AG04450 (cell line): ENCODE measurements around the gene SERPINA4. TPM values are rescaled to one million over a fixed set of nuclear protein-coding genes. Genes with fewer than 3 reads are reported as not detected.

Source experiments
- CTCF ChIA-PET: fragments of 300-600, 350-600 bp; formaldehyde crosslinking; extraction: SDS; loops from one replicate; lab custom pipeline; 2022; ENCODE audit warnings: antibody characterized with exemption, inconsistent platforms; lab: Charles Lee
- POLR2A ChIA-PET: fragments of 350-600 bp; formaldehyde crosslinking; extraction: SDS; loops from one replicate; lab custom pipeline; 2021; ENCODE audit warnings: antibody characterized with exemption, inconsistent platforms; lab: Yijun Ruan, JAX
- DNase-seq: peaks from one replicate; pipeline ENCODE4 v3.0.0-alpha.2; 2011; ENCODE audit warnings: low read depth, low spot score
- H3K27ac ChIP-seq: one replicate; pipeline ENCODE4 v1.5.1; 2012; ENCODE audit warnings: low read depth, low read length, control low read depth
- H3K27me3 ChIP-seq: one replicate; pipeline ENCODE4 v1.6.0; 2012; ENCODE audit warnings: low read length; ENCODE audit not compliant: control insufficient read depth, insufficient read depth
- H3K4me3 ChIP-seq: 2 replicates; pipeline ENCODE4 v1.5.1; 2011; ENCODE audit warnings: mild to moderate bottlenecking, low read depth, low read length, control low read depth
- H3K9me3 ChIP-seq: 2 replicates; pipeline ENCODE4 v1.5.1; 2012; ENCODE audit warnings: low read length; ENCODE audit not compliant: control insufficient read depth, insufficient read depth
- CTCF ChIP-seq: IDR thresholded peaks from 2 replicates; pipeline ENCODE4 v1.5.1; 2011; ENCODE audit warnings: low read depth, low read length, control low read depth, inconsistent platforms
- polyA plus RNA-seq: library from polyadenylated mRNA; depleted of rRNA; stranded (reverse); fragments of >200 nt; gene quantifications from 2 replicates; pipeline ENCODE4 v1.2.3, GENCODE V29; 2011

SERPINA4 gene
- polyA plus RNA-seq, 1 experiment = not detected

- no peak for TF ChIP-seq CTCF
- DNase-seq = no peak
- CTCF ChIA-PET = interaction anchor here (1.4 kb wide), 1 partner anchor 20 kb away, joined by 3 read pairs; no protein-coding TSS in a partner anchor
Observed at GRCh38 chr14:94570002-94570400, 8.8 kb downstream of the SERPINA4 start.

GRCh38 chr14:94570440-94570839, 9.2 kb downstream of the SERPINA4 start:
- ChIA-PET POLR2A (no interaction called here), CTCF (interaction anchor here (1.4 kb wide), 1 partner anchor 20 kb away, joined by 3 read pairs; no protein-coding TSS in a partner anchor)
- no peak for DNase-seq
- no peak overlapping the region for H3K4me3 ChIP-seq
- TF ChIP-seq CTCF = no peak
- no peaks in the 10 kb centered on the region; the same call in 1 of the 2 replicates for H3K9me3 ChIP-seq
- peaks cover 3% of the 10 kb centered on the region for H3K27me3 ChIP-seq
- H3K27ac ChIP-seq = no peak overlapping the region

More at GRCh38 chr14:94570002-94570400, 8.8 kb downstream of the SERPINA4 start:
- Histone ChIP-seq H3K27me3 (peaks cover 3% of the 10 kb centered on the region), H3K27ac (no peak overlapping the region), H3K9me3 (no peaks in the 10 kb centered on the region; the same call in 1 of the 2 replicates), H3K4me3 (no peak overlapping the region)
- POLR2A ChIA-PET = no interaction called here

- no peak overlapping the region for H3K27ac ChIP-seq
- H3K27me3 ChIP-seq = peaks cover 3% of the 10 kb centered on the region
- no peak for DNase-seq
- H3K9me3 ChIP-seq = no peaks in the 10 kb centered on the region; the same call in 1 of the 2 replicates
- no peak overlapping the region for H3K4me3 ChIP-seq
- TF ChIP-seq CTCF = no peak
- CTCF ChIA-PET = interaction anchor here (1.1 to 1.4 kb wide), 2 partner anchors 21 to 85 kb away, joined by 3 read pairs; no protein-coding TSS in a partner anchor
- POLR2A ChIA-PET = no interaction called here
Observed at GRCh38 chr14:94571395-94571794, 10.2 kb downstream of the SERPINA4 start.

GRCh38 chr14:94571950-94572349, 10.7 kb downstream of the SERPINA4 start:
- ChIA-PET CTCF (interaction anchor here (1.1 kb wide), 1 partner anchor 86 kb away, joined by 3 read pairs; no protein-coding TSS in a partner anchor), POLR2A (no interaction called here)
- Histone ChIP-seq H3K27me3 (peaks cover 3% of the 10 kb centered on the region), H3K27ac (no peak overlapping the region), H3K9me3 (no peaks in the 10 kb centered on the region; the same call in 1 of the 2 replicates), H3K4me3 (no peak overlapping the region)
- DNase-seq = no peak
- TF ChIP-seq CTCF = no peak

GRCh38 chr14:94572637-94573303, 11.5 kb downstream of the SERPINA4 start:
- H3K27me3 ChIP-seq = peaks cover 3% of the 10 kb centered on the region
- H3K27ac ChIP-seq = no peak overlapping the region
- ChIA-PET CTCF (no interaction called here), POLR2A (no interaction called here)
- no peaks in the 10 kb centered on the region; the same call in 1 of the 2 replicates for H3K9me3 ChIP-seq
- no peak overlapping the region for H3K4me3 ChIP-seq
- TF ChIP-seq CTCF = no peak
- no peak for DNase-seq
